ENCODE measurements around the gene SKIL.

- no peak for TF ChIP-seq GATA3 (IDR thresholded peaks at IDR 0.05; ENCODE audit: low read depth, low read length)
- TF ChIP-seq GATA2 (IDR thresholded peaks at IDR 0.05; ENCODE audit: low read depth, low read length) = no peak
Measured at GRCh38 chr3:170391108-170391507, 33.6 kb downstream of the SKIL start.
